Fibroblast of lung (primary cell): ENCODE data around the gene COL7A1. TPM values are rescaled to one million over a fixed set of nuclear protein-coding genes. Genes with fewer than 3 reads are reported as not detected.

Source experiments
- DNase-seq, 2 donors: peaks; one replicate each; pipeline versions ENCODE4 v3.0.0 to v3.0.0-alpha.2; 2010; ENCODE audit warnings: low read depth in 2 of 2
- H2AFZ ChIP-seq: 2 replicates; pipeline ENCODE4 v1.5.1; 2012; ENCODE audit warnings: low read length, control low read depth, inconsistent platforms
- H3K27ac ChIP-seq: 2 replicates; pipeline ENCODE4 v1.5.1; 2011; ENCODE audit warnings: low read length, control low read depth; ENCODE audit not compliant: insufficient read depth
- H3K27me3 ChIP-seq: 2 replicates; pipeline ENCODE4 v1.5.1; 2011; ENCODE audit warnings: mild to moderate bottlenecking, low read length; ENCODE audit not compliant: control insufficient read depth, insufficient read depth
- H3K36me3 ChIP-seq: 2 replicates; pipeline ENCODE4 v1.5.1; 2011; ENCODE audit warnings: low read length; ENCODE audit not compliant: control insufficient read depth, insufficient read depth
- H3K4me1 ChIP-seq: 2 replicates; pipeline ENCODE4 v1.5.1; 2011; ENCODE audit warnings: low read length; ENCODE audit not compliant: control insufficient read depth, insufficient read depth; ENCODE audit errors: extremely low read depth
- H3K4me2 ChIP-seq: 2 replicates; pipeline ENCODE4 v1.5.1; 2011; ENCODE audit warnings: low read length, control low read depth; ENCODE audit not compliant: insufficient read depth; ENCODE audit errors: extremely low read depth
- H3K4me3 ChIP-seq, 4 experiments: fragments of 200-600 bp in 1 of 4; sonication (generic) in 1 of 4; replicated peaks in 1 of 4; 2 replicates each; pipeline ENCODE4 v1.5.1; 2011 to 2016; ENCODE audit warnings: low read length in 4 of 4, low read depth in 3 of 4, mild to moderate bottlenecking in 3 of 4, control low read depth in 2 of 4, inconsistent platforms in 1 of 4, mixed read lengths in 1 of 4; ENCODE audit not compliant: insufficient read depth in 1 of 4; ENCODE audit errors: control extremely low read depth in 1 of 4
- H3K79me2 ChIP-seq: 2 replicates; pipeline ENCODE4 v1.5.1; 2012; ENCODE audit warnings: mild to moderate bottlenecking, low read length, inconsistent platforms; ENCODE audit not compliant: control insufficient read depth, insufficient read depth
- H3K9ac ChIP-seq: 2 replicates; pipeline ENCODE4 v1.5.1; 2011; ENCODE audit warnings: mild to moderate bottlenecking, low read length, control low read depth; ENCODE audit not compliant: insufficient read depth
- H3K9me3 ChIP-seq: 2 replicates; pipeline ENCODE4 v1.5.1; 2012; ENCODE audit warnings: low read depth, low read length; ENCODE audit not compliant: control insufficient read depth, insufficient read depth
- H4K20me1 ChIP-seq: 2 replicates; pipeline ENCODE4 v1.5.1; 2011; ENCODE audit warnings: low read length; ENCODE audit not compliant: control insufficient read depth, insufficient read depth; ENCODE audit errors: extremely low read depth
- CTCF ChIP-seq, 2 donors: IDR thresholded peaks in 1 of 2; conservative IDR thresholded peaks in 1 of 2; 1 replicate in 1 of 2; 2 replicates in 1 of 2; pipeline ENCODE4 v1.5.1; 2011 to 2012; ENCODE audit warnings: low read length in 2 of 2, control low read depth in 1 of 2, inconsistent platforms in 1 of 2, low read depth in 1 of 2, mild to moderate bottlenecking in 1 of 2
- EZH2 ChIP-seq: IDR thresholded peaks from 2 replicates; pipeline ENCODE4 v1.5.1; 2012; ENCODE audit warnings: low read length, control low read depth, mild to moderate bottlenecking; ENCODE audit errors: missing control alignments
- polyA plus RNA-seq, 2 donors: library from polyadenylated mRNA; depleted of rRNA in 1 of 2; stranded (reverse) in 1 of 2; unstranded in 1 of 2; fragments of >200 nt; gene quantifications; 2 replicates each; pipeline ENCODE4 v1.2.1, GENCODE V29; 2011 to 2012; ENCODE audit warnings: missing spikeins in 1 of 2
- total RNA-seq: library from RNA; depleted of rRNA; stranded (reverse); fragments of >200 nt; gene quantifications from 2 replicates; pipeline ENCODE4 v1.2.1, GENCODE V29; 2014

COL7A1 gene
- total and polyA plus RNA-seq, 2 donors (not counting 1 experiment from before 2014, with no cell fraction given), result 3.4 to 36.7 TPM

DNA sequence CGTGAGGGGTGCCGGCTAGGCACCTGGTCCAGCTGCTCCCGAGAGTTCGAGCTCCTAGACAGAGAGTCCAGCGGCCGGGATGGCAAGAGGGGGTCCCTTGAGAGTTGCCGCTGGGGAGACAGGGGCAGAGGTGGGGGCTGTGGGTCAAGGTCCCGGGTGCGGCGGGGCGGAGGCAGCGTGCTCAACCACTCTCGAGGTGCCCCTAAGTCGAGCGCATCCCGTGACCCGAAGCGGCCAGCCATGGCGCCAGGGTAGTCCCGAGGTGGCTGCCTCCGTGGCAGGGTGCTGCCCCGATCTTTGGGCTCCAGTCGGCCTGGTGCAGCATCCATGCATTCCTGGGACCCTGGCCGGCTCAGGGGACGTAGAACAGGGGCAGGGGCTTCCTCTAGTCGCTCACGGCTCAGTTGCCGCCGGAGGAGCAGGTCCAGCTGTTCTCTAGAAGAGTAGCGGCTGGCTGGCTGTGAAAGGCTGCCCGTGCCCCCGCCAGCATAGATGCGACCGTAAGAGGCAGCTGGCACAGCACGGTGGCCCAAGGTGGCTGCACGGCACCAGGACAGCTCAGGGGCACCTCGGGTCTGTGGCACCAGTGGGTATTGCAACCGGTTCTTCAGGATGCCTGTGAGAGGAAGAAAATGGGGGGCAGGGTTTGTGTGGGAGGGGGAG, 44.9 kb upstream of the COL7A1 start:
- Histone ChIP-seq H3K9me3 (no peaks in the 10 kb centered on the region), H2AFZ (no peak overlapping the region), H3K27ac (no peak overlapping the region), H3K4me1 (no peaks in the 10 kb centered on the region), H3K4me3 (no peak overlapping the region), H3K27me3 (no peaks in the 10 kb centered on the region), H4K20me1 (no peaks in the 10 kb centered on the region), H3K79me2 (no peaks in the 10 kb centered on the region), H3K36me3 (no peaks in the 10 kb centered on the region), H3K9ac (no peak overlapping the region), H3K4me2 (no peak overlapping the region)
- TF ChIP-seq CTCF (conservative IDR thresholded peaks at IDR 0.05 in 1 of 2, IDR thresholded peaks at IDR 0.05 in 1 of 2; ENCODE audit: low read depth in 1 of 2, low read length in 2 of 2) (no peak), EZH2 (no peak)
- DNase-seq, result no peak

GRCh38 chr3:48637305-48637704, 42.2 kb upstream of the COL7A1 start:
- Histone ChIP-seq H3K36me3 (peaks cover 9% of the 10 kb centered on the region), H3K4me3 (no peak overlapping the region), H3K4me2 (no peak overlapping the region), H3K4me1 (peaks cover 6% of the 10 kb centered on the region), H3K9ac (no peak overlapping the region), H3K27me3 (no peaks in the 10 kb centered on the region), H2AFZ (no peak overlapping the region), H3K27ac (no peak overlapping the region), H3K79me2 (peaks cover 6% of the 10 kb centered on the region), H4K20me1 (no peaks in the 10 kb centered on the region), H3K9me3 (no peaks in the 10 kb centered on the region)
- DNase-seq, result no peak
- TF ChIP-seq CTCF (conservative IDR thresholded peaks at IDR 0.05 in 1 of 2, IDR thresholded peaks at IDR 0.05 in 1 of 2; ENCODE audit: low read depth in 1 of 2, low read length in 2 of 2) (no peak), EZH2 (no peak)

GRCh38 chr3:48636149-48636655, 41.1 kb upstream of the COL7A1 start:
- H3K36me3 ChIP-seq, result peaks cover 17% of the 10 kb centered on the region
- H3K27me3 ChIP-seq, result no peaks in the 10 kb centered on the region
- TF ChIP-seq CTCF (conservative IDR thresholded peaks at IDR 0.05 in 1 of 2, IDR thresholded peaks at IDR 0.05 in 1 of 2; ENCODE audit: low read depth in 1 of 2, low read length in 2 of 2) (no peak), EZH2 (no peak)
- peak overlapping the region; percentile 83 for H3K4me2 ChIP-seq
- peak overlapping the region; percentile 77 for H3K27ac ChIP-seq
- peak overlapping the region; percentile 57 to 90 (median 83) for H3K4me3 ChIP-seq
- H4K20me1 ChIP-seq, result no peaks in the 10 kb centered on the region
- no peaks in the 10 kb centered on the region for H3K9me3 ChIP-seq
- peaks cover 6% of the 10 kb centered on the region for H3K79me2 ChIP-seq
- peak overlapping the region; percentile 62 for H3K9ac ChIP-seq
- DNase-seq, result no peak
- H2AFZ ChIP-seq, result peak overlapping the region; percentile 77
- H3K4me1 ChIP-seq, result peaks cover 6% of the 10 kb centered on the region
